ENCODE results near the gene PRKG1.

Gene PRKG1

DNA sequence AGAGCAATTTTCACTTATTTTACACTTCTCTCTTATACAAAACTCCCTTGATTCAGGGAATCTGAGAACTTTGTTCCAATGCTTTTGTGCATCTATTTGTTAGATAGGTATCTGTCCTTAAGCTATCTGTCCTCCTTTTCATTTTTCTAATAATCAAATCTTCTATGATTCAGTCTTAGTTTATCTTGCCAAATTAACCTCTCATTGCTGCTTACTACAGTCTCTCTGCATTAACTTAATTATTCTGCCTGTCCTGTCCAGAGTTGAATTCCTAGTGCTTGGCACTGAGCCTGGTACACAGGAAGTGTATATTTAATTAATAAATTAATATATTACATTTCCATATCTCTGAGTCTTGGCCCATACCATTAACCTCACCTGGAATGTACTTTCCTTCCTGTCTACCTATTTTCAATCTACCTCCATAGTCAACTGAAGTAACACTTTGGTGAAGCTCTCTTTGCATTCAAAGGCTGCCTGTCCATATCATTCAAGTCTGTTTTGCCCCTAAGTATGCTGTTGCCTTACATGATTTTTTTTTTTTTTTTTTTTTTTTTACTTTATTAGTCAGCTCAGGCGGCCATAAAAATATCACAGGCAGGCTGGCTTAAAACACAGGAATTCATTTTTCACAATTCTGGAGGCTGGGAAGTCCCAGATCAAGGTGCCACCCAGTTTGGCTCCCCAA is 691.1 kb downstream of the PRKG1 start:
- no peak for DNase-seq (ENCODE audit: low spot score)

DNA sequence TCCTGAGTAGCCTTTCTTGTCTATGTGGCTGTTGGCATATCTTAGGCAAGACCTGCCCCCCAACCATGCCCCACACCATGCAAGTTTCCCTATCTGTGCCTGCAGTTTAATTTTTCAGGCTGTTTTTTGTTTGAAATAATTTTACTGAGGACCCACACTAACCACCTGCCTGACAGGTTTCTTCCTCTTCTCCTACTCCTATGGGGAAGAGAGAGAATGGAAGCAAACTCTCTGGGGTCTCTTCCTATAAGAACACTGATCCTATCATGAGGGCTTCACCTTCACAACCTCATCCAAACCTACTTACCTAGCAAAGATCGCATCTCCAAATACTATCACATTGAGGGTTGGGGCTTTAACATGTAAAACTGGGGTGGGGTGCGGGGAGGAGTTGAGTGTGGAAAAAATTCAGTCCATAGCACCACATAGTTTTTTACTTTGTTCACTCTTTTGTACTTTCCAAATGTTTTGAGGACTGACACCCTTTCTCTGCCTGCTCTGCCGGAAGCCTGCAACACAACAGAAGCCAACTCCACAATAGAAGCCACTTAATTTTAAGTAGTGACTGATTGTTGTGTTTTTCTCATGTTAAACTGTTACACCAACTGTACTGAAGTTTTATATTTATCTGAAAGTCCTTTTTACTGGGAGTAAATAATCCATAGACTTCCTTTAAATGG is 692.3 kb downstream of the PRKG1 start:
- no peak for DNase-seq (ENCODE audit: low spot score)

DNA sequence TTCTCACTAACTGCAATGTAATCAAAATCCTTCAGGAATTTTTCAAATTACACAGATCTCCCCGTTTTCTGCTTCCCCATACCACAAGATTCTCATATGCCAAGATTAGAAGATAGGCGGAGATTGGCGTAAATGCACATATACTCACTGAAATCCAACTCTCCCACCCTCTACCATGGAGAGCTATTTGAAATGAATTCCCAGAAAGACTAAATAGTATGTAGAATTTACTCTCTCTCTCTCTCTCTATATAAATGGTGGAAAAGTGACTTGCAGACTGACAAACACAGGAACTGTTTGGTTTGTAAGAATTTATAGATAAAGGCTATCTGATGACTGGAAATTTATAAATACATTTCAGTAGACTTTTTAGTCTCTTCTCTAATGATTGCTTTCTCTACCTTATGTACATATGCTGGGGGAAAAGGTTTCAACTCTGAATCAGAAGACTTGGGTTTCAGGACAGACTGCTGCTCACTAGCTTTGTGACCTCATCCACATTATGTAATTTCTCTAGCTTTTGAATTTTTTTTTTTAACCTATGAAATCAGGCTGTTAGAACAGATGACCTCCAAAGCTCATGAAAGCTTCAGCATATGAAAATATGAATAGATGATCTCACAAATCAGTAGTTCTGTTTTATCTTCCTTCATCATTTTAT is 692.9 kb downstream of the PRKG1 start:
- no peak for DNase-seq (ENCODE audit: low spot score)

DNA sequence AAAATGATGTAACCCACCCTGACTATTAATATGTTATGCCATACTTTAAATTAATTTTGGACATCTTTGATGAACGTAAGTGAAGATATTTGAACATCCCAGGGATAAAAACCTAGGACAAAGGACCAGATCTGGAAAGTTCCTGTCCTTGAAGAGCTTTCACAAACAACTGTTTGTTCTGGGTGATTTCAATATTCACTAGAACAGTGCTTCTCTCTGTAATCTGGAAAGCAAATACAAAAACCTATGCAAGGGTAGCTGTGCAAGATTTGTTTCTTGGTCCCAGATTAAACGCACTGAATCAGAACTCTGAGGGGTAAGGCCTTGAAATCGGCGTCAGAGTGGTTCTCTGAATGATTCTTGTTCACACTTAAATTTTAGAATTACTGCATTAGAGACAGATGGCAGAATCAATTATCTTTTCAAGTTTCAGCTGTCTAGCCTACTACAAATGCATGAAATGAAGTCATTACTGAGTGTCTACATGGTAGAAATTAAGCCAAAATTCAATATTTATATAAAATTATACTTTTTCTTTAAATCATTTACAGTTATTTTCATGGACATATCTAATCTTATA is 694.7 kb downstream of the PRKG1 start:
- DNase-seq (ENCODE audit: low spot score): no peak

DNA sequence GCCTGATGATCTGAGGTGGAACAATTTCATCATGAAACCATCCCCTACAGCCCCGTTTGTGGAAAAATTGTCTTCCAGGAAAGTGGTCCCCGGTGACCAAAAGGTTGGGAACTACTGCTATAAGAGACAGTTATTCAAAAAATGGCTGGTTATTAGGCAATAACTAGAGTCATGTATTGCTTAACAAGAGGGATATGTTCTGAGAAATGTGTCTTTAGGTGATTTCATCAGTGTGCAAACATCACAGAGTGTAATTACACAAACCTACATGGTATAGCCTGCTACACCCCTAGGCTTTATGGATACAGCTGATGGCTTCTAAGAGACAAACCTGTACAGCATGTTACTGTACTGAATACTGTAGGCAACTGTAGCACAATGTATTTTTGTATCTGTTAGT is 696.4 kb downstream of the PRKG1 start:
- DNase-seq (ENCODE audit: low spot score): no peak

DNA sequence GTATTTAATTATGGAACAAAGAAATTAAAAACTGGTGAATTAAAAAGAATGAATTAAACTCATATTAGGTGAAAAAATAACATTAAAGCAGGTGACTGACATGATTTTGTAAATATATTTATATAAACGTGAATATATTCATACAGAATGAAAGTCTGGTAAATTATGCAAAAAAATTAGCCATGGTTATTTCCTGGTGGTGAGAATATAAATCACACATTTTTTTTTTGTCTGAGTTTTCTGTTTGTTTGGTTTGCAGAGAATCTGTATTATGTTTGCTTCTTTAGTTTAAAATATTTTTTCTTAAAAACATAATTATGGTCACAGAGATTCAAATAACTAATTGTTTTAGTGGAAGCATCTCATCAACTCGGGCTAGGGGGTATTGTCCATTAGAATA is 698.1 kb downstream of the PRKG1 start:
- DNase-seq (ENCODE audit: low spot score): no peak

DNA sequence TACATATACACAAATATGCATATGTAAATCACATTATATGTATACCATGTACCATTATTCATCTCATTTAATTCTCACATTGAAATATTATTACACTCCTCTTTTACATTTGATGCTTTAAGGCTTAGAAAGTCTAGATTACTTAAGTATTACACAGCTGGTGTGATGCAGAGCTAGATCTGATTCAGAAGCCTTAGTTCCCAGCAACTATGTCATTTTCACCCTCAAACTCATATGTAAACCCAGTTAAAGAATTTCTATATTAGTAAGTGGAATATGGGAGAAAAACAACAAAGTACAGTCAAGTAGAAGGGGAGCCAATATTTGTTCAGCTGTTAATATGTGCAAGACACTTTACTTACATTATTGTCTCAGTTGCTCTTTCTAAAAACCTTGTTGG is 699.4 kb downstream of the PRKG1 start:
- no peak for DNase-seq (ENCODE audit: low spot score)

DNA sequence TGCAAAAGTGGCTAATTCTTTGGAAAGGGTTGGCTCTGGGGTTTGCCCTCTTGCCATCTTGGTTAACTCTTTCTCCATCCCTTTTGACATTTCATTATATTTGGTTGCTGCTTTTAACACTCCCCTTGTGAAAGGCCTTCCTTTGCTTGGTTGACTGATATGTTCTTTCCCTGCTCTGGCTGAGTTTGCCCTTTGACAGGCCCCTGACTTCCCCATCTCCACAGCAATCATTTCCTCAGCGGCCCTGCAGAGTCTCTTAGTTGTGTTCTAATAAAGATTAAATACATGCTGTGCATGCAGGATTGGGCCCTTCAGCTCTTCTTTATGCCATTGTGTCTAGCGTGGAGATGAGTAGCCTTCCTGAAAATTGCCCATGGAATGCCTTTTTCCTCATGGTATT is 709.7 kb downstream of the PRKG1 start:
- no peak for DNase-seq (ENCODE audit: low spot score)

DNA sequence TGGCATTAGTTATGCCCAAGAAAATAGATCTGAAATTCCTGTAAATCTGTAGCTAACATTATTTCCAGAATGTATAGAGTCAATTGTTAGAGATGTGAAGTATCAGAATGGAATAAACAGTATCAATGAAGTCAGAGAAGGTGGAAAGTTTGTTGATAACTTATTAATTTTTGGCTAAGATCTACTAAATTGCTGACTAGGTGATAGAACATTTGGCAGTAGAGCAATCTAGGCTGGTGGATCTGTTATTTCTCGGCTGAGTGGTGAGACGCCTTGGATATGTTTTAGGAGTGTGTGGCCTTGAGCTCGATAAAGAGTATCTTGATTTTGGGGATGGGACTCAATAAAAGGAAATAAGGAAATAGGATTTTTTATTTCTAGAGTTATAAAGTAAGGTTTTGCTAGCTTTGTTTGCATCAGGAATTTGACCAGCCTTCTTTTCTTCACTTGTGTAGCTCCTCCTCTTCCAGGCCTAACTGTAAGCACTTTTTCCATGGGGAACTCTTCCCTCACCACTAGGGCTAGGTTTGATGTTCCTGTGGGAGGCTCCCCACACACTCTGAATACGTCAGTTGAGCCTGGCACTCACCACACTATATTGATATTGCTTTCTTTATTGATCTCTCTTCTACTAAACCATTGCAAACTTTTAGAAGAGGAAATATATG is 711.9 kb downstream of the PRKG1 start:
- no peak for DNase-seq (ENCODE audit: low spot score)

DNA sequence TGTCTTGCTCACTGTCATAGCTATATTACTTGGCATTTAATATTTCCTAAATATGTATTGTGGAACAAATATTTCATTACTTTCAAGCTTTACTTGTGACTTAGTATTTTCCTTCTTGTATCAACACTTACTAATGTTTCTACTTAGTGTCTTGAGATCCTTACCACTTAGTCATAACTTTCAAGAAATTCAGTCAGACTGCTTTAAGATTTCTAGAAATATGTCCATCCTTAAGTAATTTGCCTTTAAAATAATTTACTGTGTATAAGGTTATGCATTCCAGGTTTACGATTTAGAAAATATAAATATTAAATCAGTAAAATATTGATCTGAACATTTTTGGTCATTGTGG is 712.4 kb downstream of the PRKG1 start:
- no peak for DNase-seq (ENCODE audit: low spot score)

DNA sequence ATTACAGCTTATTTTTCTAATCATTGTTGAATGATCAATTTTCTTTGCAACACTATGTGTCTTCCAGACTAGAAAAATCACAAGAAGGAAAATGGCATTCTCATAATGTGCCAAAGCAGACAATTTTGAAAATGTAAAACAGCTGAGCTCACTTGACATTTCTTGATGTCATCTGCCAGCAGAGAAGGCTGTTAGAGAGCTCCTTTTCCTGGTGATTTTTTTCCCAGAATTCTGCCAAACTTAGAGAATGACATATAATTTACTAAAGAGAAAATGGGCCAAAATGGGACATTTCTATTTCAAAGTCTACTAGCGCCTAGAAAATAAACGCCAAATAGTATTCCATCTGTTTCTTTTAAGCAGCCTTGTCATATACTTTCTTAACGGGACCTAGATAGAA is 714.0 kb downstream of the PRKG1 start:
- no peak for DNase-seq (ENCODE audit: low spot score)

DNA sequence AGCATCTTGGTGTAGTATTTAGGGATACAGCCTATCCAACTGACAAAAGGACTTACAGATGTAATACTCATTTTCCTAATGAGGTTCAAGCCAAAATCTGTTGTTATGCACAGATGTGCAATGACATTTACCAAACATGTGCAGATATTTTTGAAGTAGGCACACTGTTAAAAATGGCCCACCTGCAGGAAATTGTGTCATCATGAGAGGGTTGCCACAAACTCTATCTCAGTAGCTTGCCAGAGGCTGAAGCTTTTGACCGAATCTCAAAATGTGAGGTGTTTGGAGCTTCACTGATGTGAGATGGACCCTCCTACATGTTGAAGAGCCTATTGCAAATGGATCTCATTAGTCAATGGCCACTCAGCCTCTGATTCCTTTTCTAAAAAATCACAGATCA is 714.8 kb downstream of the PRKG1 start:
- DNase-seq (ENCODE audit: low spot score): no peak

DNA sequence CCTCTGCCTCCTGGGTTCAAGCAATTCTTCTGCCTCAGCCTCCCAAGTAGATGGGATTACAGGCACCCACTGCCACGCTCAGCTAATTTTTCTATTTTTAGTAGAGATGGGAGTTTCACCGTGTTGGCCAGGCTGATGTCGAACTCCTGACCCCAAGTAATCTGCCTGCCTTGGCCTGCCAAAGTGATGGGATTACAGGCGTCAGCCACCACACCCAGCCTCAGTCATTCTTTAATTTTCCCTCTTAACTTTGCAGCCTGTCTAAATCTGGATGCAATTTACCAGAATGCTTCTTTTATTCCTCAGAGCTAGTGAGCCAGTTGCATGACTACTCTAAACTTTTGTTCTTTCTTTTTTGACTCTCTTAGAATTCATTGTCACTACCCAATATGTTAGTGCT is 715.6 kb downstream of the PRKG1 start:
- no peak for DNase-seq (ENCODE audit: low spot score)

DNA sequence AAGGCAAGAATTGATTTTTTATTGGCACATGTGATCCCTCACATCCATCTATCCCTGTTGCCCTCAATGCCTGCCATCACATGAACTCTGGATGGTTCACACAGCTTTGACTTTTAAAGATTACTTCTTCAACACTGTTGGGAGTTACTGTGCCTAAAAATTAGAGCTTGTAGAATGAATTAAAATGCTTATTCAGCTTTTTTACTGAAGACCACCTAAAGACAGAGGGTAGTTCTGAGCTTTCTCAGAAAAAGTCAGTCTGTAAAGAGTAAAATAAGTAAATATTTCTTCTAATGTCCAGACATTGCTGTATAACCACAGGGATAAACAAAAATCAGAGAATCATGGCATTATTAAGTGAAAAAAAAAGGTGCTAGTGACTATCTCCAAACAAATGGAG is 718.4 kb downstream of the PRKG1 start:
- no peak for DNase-seq (ENCODE audit: low spot score)

DNA sequence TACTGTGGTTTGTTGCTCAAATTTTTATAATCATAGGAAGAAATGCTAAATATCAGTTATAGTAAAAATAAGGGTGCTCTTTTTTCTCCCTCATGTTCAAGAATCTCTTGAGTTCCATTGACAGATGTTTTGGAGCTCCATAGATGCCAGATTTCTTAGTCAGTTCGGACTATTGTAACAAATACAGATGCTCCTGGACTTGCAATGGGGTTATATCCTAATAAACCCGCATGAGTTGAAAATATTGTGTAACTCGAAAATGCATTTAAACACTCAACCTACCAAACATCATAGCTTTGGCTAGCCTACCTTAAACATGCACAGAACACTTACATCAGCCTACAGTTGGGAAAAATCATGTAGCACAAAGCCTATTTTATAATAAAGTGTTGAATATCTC is 725.8 kb downstream of the PRKG1 start:
- no peak for DNase-seq (ENCODE audit: low spot score)

DNA sequence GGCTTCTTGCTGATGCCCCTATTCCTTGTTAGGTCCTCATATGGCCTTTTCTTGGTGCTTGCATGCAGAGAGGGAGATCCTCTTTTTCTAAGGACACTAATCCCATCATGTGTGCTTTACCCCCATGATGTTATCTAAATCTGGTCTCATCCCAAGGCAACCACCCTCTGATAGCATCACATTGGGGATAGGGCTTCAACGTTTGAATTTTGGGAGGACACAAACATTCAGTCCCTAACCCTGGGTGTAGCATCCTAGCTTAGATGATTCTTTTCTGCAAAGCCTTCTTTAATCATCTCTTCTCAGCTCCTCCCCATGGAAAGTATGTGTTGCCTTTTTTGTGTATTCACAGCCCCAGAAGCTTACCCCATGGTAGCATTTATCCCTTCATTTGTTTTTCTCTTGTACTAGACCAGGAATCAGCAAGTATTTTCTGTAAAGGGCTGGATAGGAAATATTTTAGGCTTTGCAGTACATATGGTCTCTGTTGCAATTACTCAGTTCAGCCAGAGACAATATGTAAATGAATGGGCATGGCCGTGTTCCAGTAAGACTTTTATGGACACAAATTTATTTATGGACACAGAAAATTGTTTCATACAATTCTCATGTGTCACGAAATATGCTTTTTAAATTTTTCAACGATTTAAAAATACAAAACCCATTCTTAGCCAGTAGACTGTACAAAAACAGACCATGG is 726.6 kb downstream of the PRKG1 start:
- no peak for DNase-seq (ENCODE audit: low spot score)

DNA sequence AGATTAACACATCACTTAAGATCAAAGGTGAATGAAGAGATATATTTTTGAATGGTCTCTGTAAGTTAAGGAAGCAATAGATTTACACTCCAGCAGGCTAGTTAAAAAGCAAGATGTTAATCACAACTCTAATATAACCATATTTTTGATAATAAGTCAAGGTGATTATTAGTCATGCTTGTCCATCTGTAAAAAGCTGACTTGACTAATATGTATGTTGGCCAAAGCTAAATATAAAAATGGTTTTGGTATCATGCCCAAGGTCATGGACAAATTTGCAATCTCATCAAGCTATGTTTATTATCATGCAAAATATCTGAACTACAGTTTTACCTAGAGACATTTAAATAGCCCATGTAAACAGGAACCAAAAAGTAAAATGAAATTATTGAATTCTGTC is 727.7 kb downstream of the PRKG1 start:
- no peak for DNase-seq (ENCODE audit: low spot score)

DNA sequence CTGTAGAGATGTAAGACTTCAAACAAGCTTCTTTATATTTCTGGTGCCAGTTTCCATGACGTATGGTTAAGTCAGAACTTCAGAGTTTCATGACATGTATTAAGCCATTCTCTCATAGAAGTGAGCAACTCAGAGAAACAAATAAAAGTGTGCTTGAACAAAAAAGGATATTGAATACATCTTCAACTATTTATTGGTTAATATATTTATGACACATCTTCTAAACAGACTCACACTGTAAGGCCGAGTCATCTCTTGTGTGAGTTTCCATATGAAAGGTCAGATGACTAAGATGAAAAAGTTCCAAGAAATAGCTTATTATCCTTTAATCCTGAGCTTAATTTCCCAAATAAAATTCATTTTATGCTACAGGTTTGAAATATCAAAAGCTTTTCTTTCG is 730.6 kb downstream of the PRKG1 start:
- DNase-seq (ENCODE audit: low spot score): no peak

DNA sequence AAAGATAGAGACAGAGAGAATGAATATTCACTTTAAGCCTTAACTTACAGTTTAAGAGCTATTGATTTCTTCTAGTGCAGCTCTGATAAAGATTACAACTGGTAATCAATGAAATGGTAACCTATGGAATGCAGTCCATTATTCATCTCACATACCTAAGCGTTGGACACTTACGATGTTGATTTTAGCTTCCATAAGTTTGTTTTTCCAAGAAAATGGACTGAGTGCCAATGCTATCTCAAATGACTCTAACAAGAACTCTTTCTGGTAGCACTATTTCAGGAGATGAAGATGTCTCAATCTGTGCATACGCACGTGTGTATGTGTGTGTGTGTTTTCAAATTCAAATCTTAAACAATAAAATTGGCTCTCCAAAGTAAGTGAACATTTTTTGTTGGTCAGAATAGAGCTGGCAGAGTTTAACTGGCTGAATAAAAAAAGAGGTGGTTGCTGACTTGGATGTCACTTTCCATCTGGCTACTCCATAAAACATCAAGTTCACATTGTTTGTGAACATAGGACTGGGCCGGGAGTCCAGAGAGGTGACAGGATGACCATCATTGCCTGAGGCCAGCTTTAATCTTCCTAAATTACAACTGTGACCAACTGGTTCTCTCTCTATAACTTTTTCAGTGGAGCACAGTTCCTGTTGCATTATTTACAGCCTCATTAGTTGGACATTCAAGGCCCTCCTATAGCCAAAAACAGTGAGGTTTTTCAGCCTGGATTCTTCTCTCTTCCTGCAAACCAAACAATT is 732.0 kb downstream of the PRKG1 start:
- no peak for DNase-seq (ENCODE audit: low spot score)

DNA sequence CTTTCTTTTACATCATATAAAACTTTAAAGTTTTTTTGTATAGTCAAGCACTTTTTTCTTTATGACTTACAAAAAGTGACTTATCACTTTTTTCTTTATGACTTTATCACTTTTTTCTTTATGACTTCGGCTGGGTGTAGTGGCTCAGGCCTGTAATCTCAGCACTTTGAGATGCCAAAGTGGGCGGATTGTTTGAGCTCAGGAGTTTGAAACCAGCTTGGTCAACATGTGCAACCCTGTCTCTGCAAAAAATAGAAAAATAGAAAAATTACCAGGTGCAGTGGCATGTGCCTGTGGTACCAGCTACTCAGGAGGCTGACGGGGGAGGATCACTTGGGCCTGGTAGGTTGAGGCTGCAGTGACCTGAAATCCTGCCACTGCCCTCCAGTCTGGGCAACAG is 733.9 kb downstream of the PRKG1 start:
- DNase-seq (ENCODE audit: low spot score): no peak

DNA sequence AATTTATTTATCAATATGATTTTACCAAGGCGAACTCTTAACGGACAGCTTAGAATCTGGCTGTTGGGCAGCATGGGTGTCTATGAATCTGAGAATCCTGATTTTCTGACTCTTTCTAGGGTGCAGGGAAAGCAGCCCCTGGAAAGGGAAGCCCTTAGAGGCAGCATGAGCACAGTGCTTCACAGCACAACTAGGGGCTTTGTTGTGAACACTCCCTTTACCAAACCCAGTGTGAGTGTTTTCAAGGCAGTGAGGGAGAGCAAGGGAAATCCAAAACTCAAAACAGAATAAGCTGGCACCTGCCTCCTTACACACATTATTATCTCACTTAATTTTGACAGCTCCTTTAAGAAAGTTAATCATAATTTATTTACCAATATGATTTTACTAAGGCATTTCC is 741.4 kb downstream of the PRKG1 start:
- DNase-seq (ENCODE audit: low spot score): no peak

Data from SW480 (cell line).